Upper lobe of left lung (tissue), 4 donors: ENCODE results near the gene FAM240A.

Source experiments
- POLR2A ChIP-seq, 4 donors: fragments of 450-650 bp; IDR thresholded peaks; one replicate each; pipeline ENCODE4 v1.5.1; 2016 to 2017; ENCODE audit warnings: antibody characterized with exemption in 4 of 4, mild to moderate bottlenecking in 2 of 4
- POLR2AphosphoS5 ChIP-seq, 2 donors: sonication (generic); formaldehyde crosslinking; IDR thresholded peaks; one replicate each; pipeline ENCODE4 v1.5.1; 2017; ENCODE audit warnings: antibody characterized with exemption in 2 of 2
- TF ChIP-seq, protein P1 (sequence below), 6 experiments: fragments of 450-650 bp in 4 of 6; fragments of 200-600 bp in 2 of 6; sonication (generic) in 2 of 6; IDR thresholded peaks; one replicate each; pipeline ENCODE4 v1.5.1; 2016 to 2019; ENCODE audit warnings: antibody characterized with exemption in 6 of 6

- TF ChIP-seq, protein P1, sequence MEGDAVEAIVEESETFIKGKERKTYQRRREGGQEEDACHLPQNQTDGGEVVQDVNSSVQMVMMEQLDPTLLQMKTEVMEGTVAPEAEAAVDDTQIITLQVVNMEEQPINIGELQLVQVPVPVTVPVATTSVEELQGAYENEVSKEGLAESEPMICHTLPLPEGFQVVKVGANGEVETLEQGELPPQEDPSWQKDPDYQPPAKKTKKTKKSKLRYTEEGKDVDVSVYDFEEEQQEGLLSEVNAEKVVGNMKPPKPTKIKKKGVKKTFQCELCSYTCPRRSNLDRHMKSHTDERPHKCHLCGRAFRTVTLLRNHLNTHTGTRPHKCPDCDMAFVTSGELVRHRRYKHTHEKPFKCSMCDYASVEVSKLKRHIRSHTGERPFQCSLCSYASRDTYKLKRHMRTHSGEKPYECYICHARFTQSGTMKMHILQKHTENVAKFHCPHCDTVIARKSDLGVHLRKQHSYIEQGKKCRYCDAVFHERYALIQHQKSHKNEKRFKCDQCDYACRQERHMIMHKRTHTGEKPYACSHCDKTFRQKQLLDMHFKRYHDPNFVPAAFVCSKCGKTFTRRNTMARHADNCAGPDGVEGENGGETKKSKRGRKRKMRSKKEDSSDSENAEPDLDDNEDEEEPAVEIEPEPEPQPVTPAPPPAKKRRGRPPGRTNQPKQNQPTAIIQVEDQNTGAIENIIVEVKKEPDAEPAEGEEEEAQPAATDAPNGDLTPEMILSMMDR (IDR thresholded peaks at IDR 0.05), result no peak
- TF ChIP-seq POLR2AphosphoS5 (IDR thresholded peaks at IDR 0.05), result no peak
- no peak for TF ChIP-seq POLR2A (IDR thresholded peaks at IDR 0.05)
Measured at GRCh38 chr3:46576879-46577278, 35.4 kb upstream of the FAM240A start.
